Mucosa of stomach (tissue), 1 donor: ENCODE results near the gene CLSTN2.

Experiments used
- H3K27me3 ChIP-seq: one replicate; pipeline ENCODE4 v1.7.0; 2013; ENCODE audit warnings: mild to moderate bottlenecking, low read length; ENCODE audit not compliant: control insufficient read depth, insufficient read depth
- H3K36me3 ChIP-seq: one replicate; pipeline ENCODE4 v1.7.0; 2013; ENCODE audit warnings: low read length; ENCODE audit not compliant: control insufficient read depth, insufficient read depth
- H3K4me1 ChIP-seq: one replicate; pipeline ENCODE4 v1.7.0; 2013; ENCODE audit warnings: mild to moderate bottlenecking, low read length; ENCODE audit not compliant: control insufficient read depth, insufficient read depth
- H3K4me3 ChIP-seq: one replicate; pipeline ENCODE4 v1.7.0; 2013; ENCODE audit warnings: low read length
- H3K9ac ChIP-seq: one replicate; pipeline ENCODE4 v1.7.0; 2013; ENCODE audit warnings: mild to moderate bottlenecking, low read length, moderate library complexity
- H3K9me3 ChIP-seq: one replicate; pipeline ENCODE4 v1.7.0; 2013; ENCODE audit warnings: mild to moderate bottlenecking, low read length, moderate library complexity; ENCODE audit not compliant: control insufficient read depth
- donor health status: Pancreatic carcinoma.

Gene CLSTN2

GRCh38 chr3:140497331-140497730 lies 562.3 kb downstream of the CLSTN2 start:
- Histone ChIP-seq H3K4me3 (no peak overlapping the region), H3K9me3 (no peaks in the 10 kb centered on the region), H3K36me3 (no peaks in the 10 kb centered on the region), H3K4me1 (no peaks in the 10 kb centered on the region), H3K27me3 (no peaks in the 10 kb centered on the region), H3K9ac (no peak overlapping the region)

GRCh38 chr3:140499114-140499757 lies 564.3 kb downstream of the CLSTN2 start:
- H3K27me3 ChIP-seq, result no peaks in the 10 kb centered on the region
- H3K4me1 ChIP-seq, result no peaks in the 10 kb centered on the region
- H3K4me3 ChIP-seq, result no peak overlapping the region
- no peaks in the 10 kb centered on the region for H3K9me3 ChIP-seq
- no peak overlapping the region for H3K9ac ChIP-seq
- H3K36me3 ChIP-seq, result no peaks in the 10 kb centered on the region

- Histone ChIP-seq H3K4me3 (no peak overlapping the region), H3K36me3 (no peaks in the 10 kb centered on the region), H3K4me1 (no peaks in the 10 kb centered on the region), H3K9ac (no peak overlapping the region), H3K9me3 (no peaks in the 10 kb centered on the region), H3K27me3 (no peaks in the 10 kb centered on the region)
Measured at GRCh38 chr3:140500473-140500872, 565.5 kb downstream of the CLSTN2 start.

GRCh38 chr3:140501061-140501769 lies 566.2 kb downstream of the CLSTN2 start:
- Histone ChIP-seq H3K27me3 (no peaks in the 10 kb centered on the region), H3K4me1 (no peaks in the 10 kb centered on the region), H3K9me3 (no peaks in the 10 kb centered on the region), H3K9ac (no peak overlapping the region), H3K4me3 (no peak overlapping the region), H3K36me3 (no peaks in the 10 kb centered on the region)

GRCh38 chr3:140501770-140502364 lies 566.9 kb downstream of the CLSTN2 start:
- H3K9ac ChIP-seq, result no peak overlapping the region
- H3K9me3 ChIP-seq, result no peaks in the 10 kb centered on the region
- H3K36me3 ChIP-seq, result no peaks in the 10 kb centered on the region
- no peak overlapping the region for H3K4me3 ChIP-seq
- no peaks in the 10 kb centered on the region for H3K4me1 ChIP-seq
- H3K27me3 ChIP-seq, result no peaks in the 10 kb centered on the region

- no peak overlapping the region for H3K4me3 ChIP-seq
- H3K27me3 ChIP-seq, result peaks cover 3% of the 10 kb centered on the region
- H3K4me1 ChIP-seq, result no peaks in the 10 kb centered on the region
- no peaks in the 10 kb centered on the region for H3K9me3 ChIP-seq
- no peaks in the 10 kb centered on the region for H3K36me3 ChIP-seq
- no peak overlapping the region for H3K9ac ChIP-seq
Measured at GRCh38 chr3:140505213-140505612, 570.2 kb downstream of the CLSTN2 start.

GRCh38 chr3:140505876-140506275 lies 570.9 kb downstream of the CLSTN2 start:
- Histone ChIP-seq H3K27me3 (peaks cover 3% of the 10 kb centered on the region), H3K9ac (no peak overlapping the region), H3K9me3 (no peaks in the 10 kb centered on the region), H3K4me1 (no peaks in the 10 kb centered on the region), H3K4me3 (no peak overlapping the region), H3K36me3 (no peaks in the 10 kb centered on the region)

GRCh38 chr3:140508550-140508949 lies 573.6 kb downstream of the CLSTN2 start:
- Histone ChIP-seq H3K27me3 (peaks cover 3% of the 10 kb centered on the region), H3K9ac (no peak overlapping the region), H3K4me1 (no peaks in the 10 kb centered on the region), H3K9me3 (no peaks in the 10 kb centered on the region), H3K4me3 (no peak overlapping the region), H3K36me3 (no peaks in the 10 kb centered on the region)

- Histone ChIP-seq H3K4me1 (no peaks in the 10 kb centered on the region), H3K9me3 (no peaks in the 10 kb centered on the region), H3K9ac (no peak overlapping the region), H3K36me3 (no peaks in the 10 kb centered on the region), H3K4me3 (no peak overlapping the region), H3K27me3 (peaks cover 3% of the 10 kb centered on the region)
Measured at GRCh38 chr3:140509534-140509933, 574.5 kb downstream of the CLSTN2 start.

GRCh38 chr3:140510303-140510861 lies 575.4 kb downstream of the CLSTN2 start:
- H3K27me3 ChIP-seq, result peaks cover 3% of the 10 kb centered on the region
- no peaks in the 10 kb centered on the region for H3K4me1 ChIP-seq
- H3K36me3 ChIP-seq, result no peaks in the 10 kb centered on the region
- H3K4me3 ChIP-seq, result no peak overlapping the region
- H3K9me3 ChIP-seq, result no peaks in the 10 kb centered on the region
- no peak overlapping the region for H3K9ac ChIP-seq

GRCh38 chr3:140521751-140522445 lies 586.9 kb downstream of the CLSTN2 start:
- no peaks in the 10 kb centered on the region for H3K27me3 ChIP-seq
- no peaks in the 10 kb centered on the region for H3K36me3 ChIP-seq
- no peak overlapping the region for H3K4me3 ChIP-seq
- no peaks in the 10 kb centered on the region for H3K9me3 ChIP-seq
- no peak overlapping the region for H3K9ac ChIP-seq
- no peaks in the 10 kb centered on the region for H3K4me1 ChIP-seq
